ENCODE results near the gene LSMEM2.
"Not testable (repeated sequence)": the region's sequence is repeated elsewhere in the genome, so short reads cannot be mapped to it uniquely, and the experiment has no call there.

The LSMEM2 gene

DNA sequence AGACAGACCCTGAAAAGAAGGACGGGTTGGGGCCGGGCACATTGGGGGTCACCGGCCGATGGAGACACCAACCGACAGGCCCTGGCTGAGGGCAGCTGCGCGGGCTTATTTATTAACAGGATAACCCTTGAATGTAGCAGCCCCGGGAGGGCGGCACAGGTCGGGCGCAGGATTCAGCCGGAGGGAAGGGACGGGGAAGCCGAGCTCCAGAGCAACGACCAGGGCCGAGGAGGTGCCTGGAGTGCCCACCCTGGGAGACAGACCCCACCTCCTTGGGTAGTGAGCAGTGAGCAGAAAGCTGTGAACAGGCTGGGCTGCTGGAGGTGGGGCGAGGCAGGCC lies 2.2 kb upstream of the LSMEM2 start:
- Histone ChIP-seq H3K4me2 (ENCODE audit: low read length) (no peak overlapping the region), H4K12ac (ENCODE audit: low read depth, low read length) (no peak overlapping the region), H3K27me3 (ENCODE audit: insufficient read depth, low read length) (peaks cover 11% of the 10 kb centered on the region), H3K4me3 (ENCODE audit: low read depth, low read length) (no peak overlapping the region), H3K9me3 (ENCODE audit: insufficient read depth, low read depth, low read length) (peaks cover 10% of the 10 kb centered on the region), H3K79me1 (ENCODE audit: low read length) (peaks cover 4% of the 10 kb centered on the region), H3K27ac (ENCODE audit: low read depth, low read length) (no peak overlapping the region), H4K91ac (ENCODE audit: low read depth, low read length) (no peak overlapping the region), H2BK120ac (ENCODE audit: insufficient read depth, low read length, poor library complexity) (no peak overlapping the region), H2BK5ac (ENCODE audit: low read depth, low read length, poor library complexity) (no peak overlapping the region), H3K79me2 (ENCODE audit: control insufficient read depth, insufficient read depth, low read length, poor library complexity) (no peaks in the 10 kb centered on the region), H2AFZ (ENCODE audit: insufficient read depth, low read length, poor library complexity) (no peak overlapping the region), H3K4me1 (ENCODE audit: control insufficient read depth in 1 of 2, insufficient read depth in 2 of 2, low read length in 2 of 2) (peaks cover 6 to 8% of the 10 kb centered on the region in 2 experiments), H3K23ac (ENCODE audit: low read length) (no peak overlapping the region), H3K18ac (ENCODE audit: low read length) (no peak overlapping the region), H3K36me3 (ENCODE audit: control insufficient read depth in 1 of 2, insufficient read depth in 2 of 2, low read length in 2 of 2) (no peaks in the 10 kb centered on the region), H2BK12ac (ENCODE audit: low read length) (no peak overlapping the region), H3K4ac (ENCODE audit: low read depth, low read length) (no peak overlapping the region), H2AK5ac (ENCODE audit: low read length) (no peak overlapping the region), H4K8ac (ENCODE audit: low read depth, low read length) (no peak overlapping the region), H3K14ac (ENCODE audit: low read length) (no peak overlapping the region), H3K9ac (ENCODE audit: low read length) (no peak overlapping the region)
- no peak for DNase-seq
- no CpG with 5 or more reads among the region's 17 CpGs for WGBS (ENCODE audit: extremely low coverage, insufficient coverage, insufficient read length)

- Histone ChIP-seq H4K91ac (ENCODE audit: low read depth, low read length) (no peak overlapping the region), H3K4me3 (ENCODE audit: low read depth, low read length) (no peak overlapping the region), H3K4me2 (ENCODE audit: low read length) (no peak overlapping the region), H3K14ac (ENCODE audit: low read length) (no peak overlapping the region), H3K27ac (ENCODE audit: low read depth, low read length) (no peak overlapping the region), H2BK120ac (ENCODE audit: insufficient read depth, low read length, poor library complexity) (no peak overlapping the region), H2BK5ac (ENCODE audit: low read depth, low read length, poor library complexity) (no peak overlapping the region), H2BK12ac (ENCODE audit: low read length) (no peak overlapping the region), H3K79me2 (ENCODE audit: control insufficient read depth, insufficient read depth, low read length, poor library complexity) (no peaks in the 10 kb centered on the region), H4K8ac (ENCODE audit: low read depth, low read length) (no peak overlapping the region), H3K9me3 (ENCODE audit: insufficient read depth, low read depth, low read length) (peaks cover 10% of the 10 kb centered on the region), H3K4ac (ENCODE audit: low read depth, low read length) (no peak overlapping the region), H3K36me3 (ENCODE audit: control insufficient read depth in 1 of 2, insufficient read depth in 2 of 2, low read length in 2 of 2) (no peaks in the 10 kb centered on the region), H2AFZ (ENCODE audit: insufficient read depth, low read length, poor library complexity) (no peak overlapping the region), H3K4me1 (ENCODE audit: control insufficient read depth in 1 of 2, insufficient read depth in 2 of 2, low read length in 2 of 2) (peaks cover 0 to 3% of the 10 kb centered on the region in 2 experiments), H4K12ac (ENCODE audit: low read depth, low read length) (no peak overlapping the region), H3K9ac (ENCODE audit: low read length) (no peak overlapping the region), H3K79me1 (ENCODE audit: low read length) (peaks cover under 1% of the 10 kb centered on the region), H2AK5ac (ENCODE audit: low read length) (no peak overlapping the region), H3K27me3 (ENCODE audit: insufficient read depth, low read length) (peaks cover 11% of the 10 kb centered on the region), H3K23ac (ENCODE audit: low read length) (no peak overlapping the region), H3K18ac (ENCODE audit: low read length) (no peak overlapping the region)
- DNase-seq: no peak
- no CpG with 5 or more reads among the region's 4 CpGs for WGBS (ENCODE audit: extremely low coverage, insufficient coverage, insufficient read length)
These were observed 586 bp upstream of the LSMEM2 start for GRCh38 chr3:50278123-50278879.

- Histone ChIP-seq H3K9me3 (ENCODE audit: insufficient read depth, low read depth, low read length) (peaks cover 10% of the 10 kb centered on the region), H3K27me3 (ENCODE audit: insufficient read depth, low read length) (peaks cover 10% of the 10 kb centered on the region), H3K23ac (ENCODE audit: low read length) (no peak overlapping the region), H3K79me2 (ENCODE audit: control insufficient read depth, insufficient read depth, low read length, poor library complexity) (no peaks in the 10 kb centered on the region), H3K18ac (ENCODE audit: low read length) (no peak overlapping the region), H2BK120ac (ENCODE audit: insufficient read depth, low read length, poor library complexity) (no peak overlapping the region), H2AFZ (ENCODE audit: insufficient read depth, low read length, poor library complexity) (no peak overlapping the region), H4K91ac (ENCODE audit: low read depth, low read length) (no peak overlapping the region), H4K8ac (ENCODE audit: low read depth, low read length) (no peak overlapping the region), H3K4ac (ENCODE audit: low read depth, low read length) (no peak overlapping the region), H2AK5ac (ENCODE audit: low read length) (no peak overlapping the region), H4K12ac (ENCODE audit: low read depth, low read length) (no peak overlapping the region), H3K14ac (ENCODE audit: low read length) (no peak overlapping the region), H3K27ac (ENCODE audit: low read depth, low read length) (no peak overlapping the region), H3K9ac (ENCODE audit: low read length) (no peak overlapping the region), H2BK5ac (ENCODE audit: low read depth, low read length, poor library complexity) (no peak overlapping the region), H3K4me3 (ENCODE audit: low read depth, low read length) (no peak overlapping the region), H3K4me2 (ENCODE audit: low read length) (no peak overlapping the region), H3K4me1 (ENCODE audit: control insufficient read depth in 1 of 2, insufficient read depth in 2 of 2, low read length in 2 of 2) (peaks cover 0 to 2% of the 10 kb centered on the region in 2 experiments), H3K36me3 (ENCODE audit: control insufficient read depth in 1 of 2, insufficient read depth in 2 of 2, low read length in 2 of 2) (no peaks in the 10 kb centered on the region), H3K79me1 (ENCODE audit: low read length) (no peaks in the 10 kb centered on the region), H2BK12ac (ENCODE audit: low read length) (no peak overlapping the region)
- no CpG with 5 or more reads among the region's 8 CpGs for WGBS (ENCODE audit: extremely low coverage, insufficient coverage, insufficient read length)
- DNase-seq: no peak
These were observed 549 bp downstream of the LSMEM2 start for GRCh38 chr3:50279255-50280016.

GRCh38 chr3:50284121-50284520 lies 5.2 kb downstream of the LSMEM2 start:
- WGBS (ENCODE audit: extremely low coverage, insufficient coverage, insufficient read length): no CpG with 5 or more reads among the region's 6 CpGs
- H2BK12ac ChIP-seq (ENCODE audit: low read length): not testable (repeated sequence)

More at GRCh38 chr3:50284121-50284520, 5.2 kb downstream of the LSMEM2 start:
- H3K4ac ChIP-seq (ENCODE audit: low read depth, low read length); H3K4me3 ChIP-seq (ENCODE audit: low read depth, low read length); H3K9ac ChIP-seq (ENCODE audit: low read length); H3K18ac ChIP-seq (ENCODE audit: low read length); H2AFZ ChIP-seq (ENCODE audit: insufficient read depth, low read length, poor library complexity); H3K9me3 ChIP-seq (ENCODE audit: insufficient read depth, low read depth, low read length); H2BK120ac ChIP-seq (ENCODE audit: insufficient read depth, low read length, poor library complexity); H4K8ac ChIP-seq (ENCODE audit: low read depth, low read length); H3K23ac ChIP-seq (ENCODE audit: low read length); H3K27ac ChIP-seq (ENCODE audit: low read depth, low read length); H3K4me2 ChIP-seq (ENCODE audit: low read length); H3K79me1 ChIP-seq (ENCODE audit: low read length); H3K4me1 ChIP-seq (ENCODE audit: control insufficient read depth in 1 of 2, insufficient read depth in 2 of 2, low read length in 2 of 2); H3K14ac ChIP-seq (ENCODE audit: low read length); H3K27me3 ChIP-seq (ENCODE audit: insufficient read depth, low read length); H4K12ac ChIP-seq (ENCODE audit: low read depth, low read length); H2BK5ac ChIP-seq (ENCODE audit: low read depth, low read length, poor library complexity); H2AK5ac ChIP-seq (ENCODE audit: low read length); DNase-seq; H3K79me2 ChIP-seq (ENCODE audit: control insufficient read depth, insufficient read depth, low read length, poor library complexity); H4K91ac ChIP-seq (ENCODE audit: low read depth, low read length): not testable (repeated sequence)
- H3K36me3 ChIP-seq (ENCODE audit: control insufficient read depth in 1 of 2, insufficient read depth in 2 of 2, low read length in 2 of 2): peaks cover 27 to 29% of the 10 kb centered on the region in 2 experiments

Data from trophoblast cell (in vitro differentiated cells and primary cell).